CD1c-positive myeloid dendritic cell (primary cell): ENCODE data around the gene GPSM1.
"Not testable (repeated sequence)": the region's sequence is repeated elsewhere in the genome, so short reads cannot be mapped to it uniquely, and the experiment has no call there.

Experiments used
- DNase-seq: peaks from one replicate; pipeline ENCODE4 v3.0.0-alpha.2; 2016; ENCODE audit errors: extremely low spot score

The GPSM1 gene

GRCh38 chr9:136317695-136318094 is 9.6 kb upstream of the GPSM1 start:
- DNase-seq, result no peak

GRCh38 chr9:136318111-136318775 is 9.1 kb upstream of the GPSM1 start:
- DNase-seq, result no peak

- no peak for DNase-seq
Measured at GRCh38 chr9:136318776-136319241, 8.5 kb upstream of the GPSM1 start.

- not testable (repeated sequence) for DNase-seq
Measured at GRCh38 chr9:136319244-136319643, 8.1 kb upstream of the GPSM1 start.

GRCh38 chr9:136319955-136320354 is 7.4 kb upstream of the GPSM1 start:
- not testable (repeated sequence) for DNase-seq

- not testable (repeated sequence) for DNase-seq
Measured at GRCh38 chr9:136320972-136321371, 6.4 kb upstream of the GPSM1 start.

- DNase-seq, result no peak
Measured at GRCh38 chr9:136321561-136321960, 5.8 kb upstream of the GPSM1 start.

- DNase-seq, result no peak
Measured at GRCh38 chr9:136322756-136323330, 4.5 kb upstream of the GPSM1 start.

- DNase-seq, result no peak
Measured at GRCh38 chr9:136323371-136323789, 4.0 kb upstream of the GPSM1 start.

- DNase-seq, result no peak
Measured at GRCh38 chr9:136324501-136325300, 2.6 kb upstream of the GPSM1 start.

GRCh38 chr9:136325358-136325757 is 2.0 kb upstream of the GPSM1 start:
- DNase-seq, result no peak

- DNase-seq, result no peak
Measured at GRCh38 chr9:136326061-136326760, 1.1 kb upstream of the GPSM1 start.

- DNase-seq, result no peak
Measured at GRCh38 chr9:136326761-136327303, 507 bp upstream of the GPSM1 start.

- no peak for DNase-seq
Measured at GRCh38 chr9:136328011-136328621, 777 bp downstream of the GPSM1 start.

- DNase-seq, result no peak
Measured at GRCh38 chr9:136328622-136329041, 1.3 kb downstream of the GPSM1 start.

GRCh38 chr9:136329211-136329627 is 1.9 kb downstream of the GPSM1 start:
- DNase-seq, result no peak

GRCh38 chr9:136329636-136330405 is 2.5 kb downstream of the GPSM1 start:
- no peak for DNase-seq

GRCh38 chr9:136330406-136330990 is 3.2 kb downstream of the GPSM1 start:
- DNase-seq, result no peak

GRCh38 chr9:136331030-136331429 is 3.7 kb downstream of the GPSM1 start:
- no peak for DNase-seq
